ENCODE results near the gene TMEM232.

Gene TMEM232

DNA sequence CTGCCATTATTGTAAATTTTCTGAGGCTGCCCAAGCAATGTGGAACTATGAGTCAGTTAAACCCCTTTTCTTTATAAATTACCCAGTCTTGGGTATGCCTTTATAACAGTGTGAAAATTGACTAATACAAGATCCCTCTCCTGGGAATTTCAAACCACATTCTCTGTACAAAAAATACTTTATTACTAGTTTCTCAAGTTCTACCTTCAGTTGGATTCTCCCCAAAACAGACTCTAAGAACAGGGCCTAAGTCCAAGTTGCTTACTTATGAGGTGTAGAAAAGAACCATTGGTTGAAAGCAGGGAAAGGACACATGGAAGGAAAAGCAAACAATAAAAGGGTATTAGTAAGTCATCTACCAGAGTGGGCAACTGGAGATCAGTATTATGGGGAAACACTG, 343.2 kb downstream of the TMEM232 start:
- no peak for DNase-seq

- DNase-seq, result no peak
These were observed 348.5 kb downstream of the TMEM232 start for GRCh38 chr5:110377943-110378342.

- no peak for DNase-seq
These were observed 349.1 kb downstream of the TMEM232 start for GRCh38 chr5:110377361-110377760.

- DNase-seq, result no peak
These were observed 350.1 kb downstream of the TMEM232 start for GRCh38 chr5:110376281-110376951.

GRCh38 chr5:110371725-110372041, 354.8 kb downstream of the TMEM232 start:
- no peak for DNase-seq

- DNase-seq, result no peak
These were observed 355.3 kb downstream of the TMEM232 start for GRCh38 chr5:110371011-110371724.
